Transverse colon (tissue), 4 donors: Measurements from ENCODE around the gene SMCO4.

ENCODE experiments used
- EP300 ChIP-seq: sonication (generic); formaldehyde crosslinking; IDR thresholded peaks from one replicate; pipeline ENCODE4 v1.6.1; 2017; ENCODE audit warnings: antibody characterized with exemption, low read depth
- POLR2A ChIP-seq: fragments of 450-650 bp; IDR thresholded peaks from one replicate; pipeline ENCODE4 v1.6.1; 2016; ENCODE audit warnings: antibody characterized with exemption, mild to moderate bottlenecking, moderate library complexity
- POLR2AphosphoS5 ChIP-seq, 3 donors: sonication (generic); formaldehyde crosslinking; IDR thresholded peaks; one replicate each; pipeline ENCODE4 v1.6.1; 2016; ENCODE audit warnings: antibody characterized with exemption in 3 of 3
- TF ChIP-seq, protein P1 (sequence below), 5 experiments: fragments of 200-600 bp in 3 of 5; fragments of 450-650 bp in 2 of 5; sonication (generic) in 3 of 5; IDR thresholded peaks; 1 replicate in 2 of 5; 2 replicates in 3 of 5; pipeline ENCODE4 v1.5.1; 2016 to 2017; ENCODE audit warnings: antibody characterized with exemption in 5 of 5, inconsistent platforms in 3 of 5, mild to moderate bottlenecking in 2 of 5, moderate library complexity in 1 of 5

DNA sequence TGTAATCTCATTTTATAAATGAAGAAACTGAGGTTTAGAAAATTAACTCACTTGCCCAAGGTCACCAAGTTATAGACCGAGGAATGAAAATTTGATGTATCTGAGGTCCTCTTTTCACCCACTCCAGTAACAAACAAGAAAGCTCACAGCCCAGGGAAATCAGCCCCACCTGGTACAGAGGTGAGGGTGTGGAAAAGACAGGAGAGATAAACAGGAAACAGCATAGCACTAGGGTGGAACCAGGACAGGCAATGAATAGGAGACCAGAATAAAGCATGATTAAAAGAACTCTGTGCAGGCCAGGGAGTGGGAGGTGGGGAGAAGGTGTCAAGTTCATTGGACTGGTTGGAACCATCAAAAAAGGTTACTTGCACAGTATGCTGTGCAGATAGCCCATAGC, 46.2 kb upstream of the SMCO4 start:
- TF ChIP-seq, protein P1, sequence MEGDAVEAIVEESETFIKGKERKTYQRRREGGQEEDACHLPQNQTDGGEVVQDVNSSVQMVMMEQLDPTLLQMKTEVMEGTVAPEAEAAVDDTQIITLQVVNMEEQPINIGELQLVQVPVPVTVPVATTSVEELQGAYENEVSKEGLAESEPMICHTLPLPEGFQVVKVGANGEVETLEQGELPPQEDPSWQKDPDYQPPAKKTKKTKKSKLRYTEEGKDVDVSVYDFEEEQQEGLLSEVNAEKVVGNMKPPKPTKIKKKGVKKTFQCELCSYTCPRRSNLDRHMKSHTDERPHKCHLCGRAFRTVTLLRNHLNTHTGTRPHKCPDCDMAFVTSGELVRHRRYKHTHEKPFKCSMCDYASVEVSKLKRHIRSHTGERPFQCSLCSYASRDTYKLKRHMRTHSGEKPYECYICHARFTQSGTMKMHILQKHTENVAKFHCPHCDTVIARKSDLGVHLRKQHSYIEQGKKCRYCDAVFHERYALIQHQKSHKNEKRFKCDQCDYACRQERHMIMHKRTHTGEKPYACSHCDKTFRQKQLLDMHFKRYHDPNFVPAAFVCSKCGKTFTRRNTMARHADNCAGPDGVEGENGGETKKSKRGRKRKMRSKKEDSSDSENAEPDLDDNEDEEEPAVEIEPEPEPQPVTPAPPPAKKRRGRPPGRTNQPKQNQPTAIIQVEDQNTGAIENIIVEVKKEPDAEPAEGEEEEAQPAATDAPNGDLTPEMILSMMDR (IDR thresholded peaks at IDR 0.05), result no peak
- TF ChIP-seq POLR2A (no peak), EP300 (no peak), POLR2AphosphoS5 (IDR thresholded peaks at IDR 0.05) (no peak)
